IPS-NIHi7 (cell line): Measurements from ENCODE around the gene MCC.

Experiments used
- DNase-seq: peaks from one replicate; pipeline ENCODE4 v3.0.0; 2012; ENCODE audit warnings: mixed read lengths; ENCODE audit errors: extremely low spot score

Gene MCC

DNA sequence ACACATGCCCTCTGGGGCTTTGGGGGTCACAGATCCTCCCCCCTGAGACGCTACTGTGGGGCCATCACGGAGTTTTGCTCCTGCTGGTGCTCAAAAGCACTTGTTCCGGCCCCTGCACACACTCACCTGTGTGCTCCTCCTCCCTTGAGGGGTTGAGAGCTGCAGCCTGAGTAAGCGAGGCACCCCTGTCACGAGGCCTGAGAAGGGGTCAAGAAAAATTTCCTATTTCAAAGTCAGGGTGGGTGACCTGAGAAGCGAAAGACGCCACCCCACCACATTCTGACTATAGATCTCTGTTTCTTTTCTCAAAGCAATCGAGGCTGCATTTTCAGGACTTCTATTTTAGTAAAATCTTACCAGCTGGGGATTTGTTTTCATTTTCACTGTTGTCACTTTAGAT, 373.2 kb downstream of the MCC start:
- no peak for DNase-seq

DNA sequence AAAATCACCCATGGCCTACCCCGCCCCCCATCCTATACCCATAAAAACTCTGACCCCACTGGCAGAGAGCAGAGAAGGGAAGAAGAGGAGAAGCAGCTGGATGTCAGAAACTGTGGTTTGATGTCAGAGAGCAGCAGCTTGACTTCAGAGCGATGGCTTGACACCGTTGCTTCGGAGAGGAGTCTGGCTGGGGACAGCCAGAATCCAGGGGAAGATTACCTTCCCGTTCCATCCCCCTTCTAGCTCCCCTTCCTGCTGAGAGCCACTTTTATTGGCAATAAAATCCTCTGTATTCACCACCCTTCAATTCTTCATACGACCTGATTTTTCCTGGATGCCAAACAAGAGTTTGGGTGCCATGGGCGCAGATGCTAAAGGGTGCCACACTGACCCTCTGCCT, 373.7 kb downstream of the MCC start:
- DNase-seq, result no peak

DNA sequence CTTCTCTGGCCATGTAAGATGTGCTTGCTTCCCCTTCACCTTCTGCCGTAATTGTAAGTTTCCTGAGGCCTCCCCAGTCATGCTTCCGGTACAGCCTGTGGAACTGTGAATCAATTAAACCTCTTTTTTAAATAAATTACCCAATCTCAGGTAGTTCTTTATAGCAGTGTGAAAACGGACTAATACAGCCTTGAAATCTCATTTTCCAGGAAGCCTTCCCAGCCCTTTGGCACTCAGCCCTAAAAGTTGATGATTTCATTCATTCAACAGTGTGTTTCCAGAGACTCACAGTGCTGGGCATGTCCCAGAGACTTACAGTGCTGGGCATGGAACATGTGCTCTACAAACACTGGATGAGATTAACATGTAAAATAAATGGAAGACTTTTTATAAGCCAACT, 375.8 kb downstream of the MCC start:
- no peak for DNase-seq

DNA sequence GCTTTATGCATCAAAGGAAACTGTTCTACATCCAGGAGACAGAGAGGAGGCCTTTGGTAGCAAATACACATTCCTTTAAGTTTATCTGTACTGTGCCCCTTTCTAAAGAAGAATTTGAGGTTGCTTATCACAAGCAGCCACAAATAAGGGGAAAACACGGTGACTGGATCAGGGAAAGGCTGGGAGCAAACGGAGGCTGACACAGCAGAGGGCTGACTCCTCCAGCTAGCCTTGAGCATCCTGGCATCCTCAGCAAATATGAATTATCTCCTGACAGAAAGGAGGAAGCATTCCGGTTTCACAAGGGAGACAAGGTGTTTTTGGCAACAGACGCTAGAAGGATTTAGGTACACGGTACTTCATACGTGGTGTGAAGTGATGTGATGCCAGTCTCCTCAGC, 378.1 kb downstream of the MCC start:
- DNase-seq, result no peak

DNA sequence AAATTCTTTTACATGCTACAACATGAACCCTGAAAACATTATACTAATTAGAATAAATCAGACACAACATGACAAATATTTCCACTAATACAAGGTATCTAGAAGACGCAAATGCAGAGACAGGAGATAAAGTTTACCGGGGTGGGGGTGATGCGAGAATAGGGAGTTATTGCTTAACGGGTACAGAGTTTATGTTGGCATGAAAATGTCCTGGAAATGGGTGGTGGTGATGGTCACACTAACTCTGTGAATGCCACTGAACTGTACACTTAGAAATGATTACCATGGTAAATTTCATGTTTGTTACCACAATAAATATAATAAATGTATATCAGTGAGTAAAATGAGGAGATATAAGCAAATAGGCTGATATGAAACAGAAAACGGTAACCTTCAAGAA, 378.9 kb downstream of the MCC start:
- DNase-seq, result no peak

DNA sequence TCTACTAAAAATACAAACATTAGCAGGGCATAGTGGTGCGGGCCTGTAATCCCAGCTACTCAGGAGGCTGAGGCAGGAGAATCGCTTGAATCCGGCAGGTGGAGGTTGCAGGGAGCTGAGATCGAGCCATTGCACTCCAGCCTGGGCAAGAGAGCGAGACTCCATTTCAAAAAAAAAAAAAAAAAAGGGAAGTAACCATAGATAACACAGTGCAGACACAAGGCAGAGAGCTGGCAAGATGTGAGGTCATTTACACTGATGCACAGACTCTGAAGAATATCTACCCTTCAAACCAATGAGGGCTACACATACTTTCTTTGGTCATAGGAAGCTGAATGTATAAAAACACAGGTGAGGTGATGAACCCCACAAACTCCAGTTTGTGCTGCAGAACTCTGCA, 379.8 kb downstream of the MCC start:
- DNase-seq, result no peak

DNA sequence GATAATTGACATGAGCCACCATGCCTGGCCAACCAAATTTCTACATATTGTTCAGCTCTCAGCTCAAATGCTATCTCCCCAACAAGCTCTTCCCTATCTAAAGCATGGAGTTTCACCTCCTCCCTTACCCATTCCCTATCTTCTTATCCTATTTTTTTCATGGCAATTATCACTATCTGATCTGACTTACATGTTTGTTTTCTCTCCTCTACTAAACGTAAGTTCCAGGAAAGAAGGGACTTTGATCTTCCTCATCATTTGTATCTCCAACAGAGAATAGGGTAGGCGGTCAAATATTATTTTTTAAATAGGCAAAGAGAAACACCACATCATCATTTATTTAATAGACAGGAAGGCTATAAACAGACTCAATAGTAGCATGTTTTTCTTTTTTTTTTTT, 381.4 kb downstream of the MCC start:
- DNase-seq, result no peak

DNA sequence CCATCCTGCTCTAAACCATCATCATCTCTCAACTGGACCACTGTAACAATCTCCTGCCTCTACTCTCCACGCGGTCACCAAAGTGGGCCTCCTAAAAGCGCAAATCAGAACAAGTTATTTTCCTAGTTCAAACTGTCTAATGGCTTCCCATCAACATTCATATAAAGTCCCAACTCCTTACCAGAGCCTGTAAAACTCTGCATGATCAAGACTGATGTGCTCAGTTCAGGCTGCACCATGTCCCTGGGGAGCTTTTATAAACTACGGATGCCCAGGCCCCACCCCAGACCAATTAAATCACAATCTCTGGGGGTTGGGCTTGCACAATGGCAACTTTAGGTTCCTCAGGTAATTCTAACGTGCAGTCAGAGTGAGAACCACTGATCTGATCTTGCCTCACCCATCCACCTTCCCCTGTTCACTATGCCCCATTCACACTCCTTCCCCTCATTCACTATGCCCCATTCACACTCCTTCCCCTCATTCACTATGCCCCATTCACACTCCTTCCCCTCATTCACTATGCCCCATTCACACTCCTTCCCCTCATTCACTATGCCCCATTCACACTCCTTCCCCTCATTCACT, 382.5 kb downstream of the MCC start:
- no peak for DNase-seq

DNA sequence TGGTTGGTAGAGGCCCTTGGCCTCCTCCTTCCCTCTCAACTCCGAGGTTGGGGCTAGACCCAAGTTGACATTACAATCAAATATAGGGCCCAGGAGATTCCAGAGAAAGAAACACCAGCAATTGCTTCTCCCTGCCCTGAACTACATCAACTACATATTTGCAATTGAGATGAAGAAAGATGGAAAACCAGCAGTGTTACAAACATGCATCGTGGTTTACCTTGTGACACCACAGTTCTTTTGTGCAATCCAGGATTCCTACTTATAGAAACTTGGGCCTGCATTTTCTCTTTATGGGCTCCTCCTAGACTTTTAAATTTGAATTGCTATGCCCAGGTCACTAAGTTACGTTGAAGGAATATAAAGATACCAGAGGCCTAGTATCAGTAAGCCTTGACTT, 384.9 kb downstream of the MCC start:
- DNase-seq, result no peak

DNA sequence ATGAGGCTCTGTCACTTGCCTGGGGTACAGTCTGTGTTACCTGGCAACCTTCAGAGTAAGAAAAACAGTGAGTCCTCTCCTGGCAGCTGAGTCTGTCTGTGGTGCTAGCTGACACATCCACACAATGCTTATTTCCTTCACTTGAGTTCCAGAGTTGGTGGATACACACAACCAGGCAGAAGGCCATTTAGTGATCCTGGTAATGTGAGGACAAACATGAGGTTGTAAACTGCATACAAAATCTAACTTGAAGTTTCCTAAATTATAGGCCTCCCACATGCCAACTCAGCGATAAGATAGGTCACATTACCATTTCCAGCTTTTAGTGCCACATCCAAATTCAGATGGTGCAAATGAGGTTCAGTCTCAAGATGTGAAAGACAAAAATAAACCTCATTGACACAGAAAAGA, 386.1 kb downstream of the MCC start:
- no peak for DNase-seq

DNA sequence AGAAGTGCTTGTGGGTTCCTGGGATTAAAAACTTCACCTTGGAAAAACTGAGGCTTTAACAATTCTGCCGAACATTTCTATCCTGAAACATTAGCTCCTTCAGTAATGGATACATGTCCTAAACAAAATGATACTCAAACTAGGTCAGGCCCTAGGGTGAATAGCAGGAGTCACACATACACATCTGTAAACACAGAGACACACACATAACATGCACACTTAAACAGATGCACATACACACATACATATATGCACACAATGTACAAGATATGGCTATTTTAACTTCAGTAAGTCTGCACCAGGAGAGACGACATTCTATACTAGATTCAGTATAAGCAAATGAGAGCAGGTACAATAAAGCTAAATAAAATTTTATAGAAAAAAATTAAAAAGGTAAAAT, 387.3 kb downstream of the MCC start:
- no peak for DNase-seq

DNA sequence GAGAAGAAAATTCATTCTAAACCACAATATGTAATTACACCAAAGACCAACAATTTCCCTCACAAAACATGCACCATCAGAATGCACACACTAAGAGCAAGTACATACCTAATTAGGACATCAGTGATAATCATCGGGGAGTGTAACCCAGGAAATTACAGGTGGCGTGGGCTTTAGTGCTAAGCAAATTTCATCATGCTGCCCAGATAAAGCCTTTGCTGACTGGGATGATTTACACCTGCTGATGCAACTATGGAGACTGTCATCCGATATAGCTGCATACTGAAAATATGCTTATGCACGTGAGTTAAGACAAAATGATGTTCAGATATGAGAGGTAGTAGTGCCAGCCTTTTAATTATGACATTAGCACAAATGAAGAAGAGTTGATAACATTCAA, 388.4 kb downstream of the MCC start:
- DNase-seq, result no peak

DNA sequence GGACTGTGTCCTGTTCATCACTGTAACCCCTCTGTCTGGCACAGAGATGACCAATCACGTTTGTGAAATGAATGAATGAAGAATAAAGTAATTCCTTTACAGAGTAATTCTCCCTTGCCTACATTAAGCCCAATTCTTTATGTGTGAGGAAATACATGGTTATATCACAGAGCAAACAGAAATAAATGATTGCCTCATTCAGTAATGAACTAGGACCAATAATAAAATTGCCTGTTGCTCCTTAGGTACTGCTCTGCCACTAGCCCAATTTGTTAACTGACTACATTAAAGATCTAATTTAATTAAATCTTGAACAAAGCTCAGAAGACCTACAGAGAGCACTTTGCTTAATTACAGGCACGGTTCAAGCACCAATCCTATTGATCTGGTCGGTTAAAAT, 389.9 kb downstream of the MCC start:
- DNase-seq, result no peak

DNA sequence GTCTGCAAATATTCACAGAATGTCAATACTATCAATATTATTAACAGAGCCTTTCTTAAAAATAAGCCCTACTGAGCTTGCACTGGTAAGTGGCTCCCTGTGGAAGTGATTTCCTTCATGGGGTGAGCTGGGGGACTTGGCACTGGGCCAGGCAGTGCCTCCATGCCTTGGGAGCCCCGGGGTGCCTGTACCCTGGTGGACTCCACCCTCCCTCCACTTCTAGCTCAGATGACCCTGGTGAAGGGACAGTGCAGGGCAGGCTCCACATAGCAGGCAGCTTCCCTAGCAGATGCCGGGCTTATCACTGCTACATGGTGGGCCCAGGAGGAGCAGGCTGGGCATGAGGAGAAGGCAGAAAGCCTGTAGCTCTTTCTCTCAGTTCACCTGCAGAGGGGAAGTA, 392.4 kb downstream of the MCC start:
- no peak for DNase-seq

DNA sequence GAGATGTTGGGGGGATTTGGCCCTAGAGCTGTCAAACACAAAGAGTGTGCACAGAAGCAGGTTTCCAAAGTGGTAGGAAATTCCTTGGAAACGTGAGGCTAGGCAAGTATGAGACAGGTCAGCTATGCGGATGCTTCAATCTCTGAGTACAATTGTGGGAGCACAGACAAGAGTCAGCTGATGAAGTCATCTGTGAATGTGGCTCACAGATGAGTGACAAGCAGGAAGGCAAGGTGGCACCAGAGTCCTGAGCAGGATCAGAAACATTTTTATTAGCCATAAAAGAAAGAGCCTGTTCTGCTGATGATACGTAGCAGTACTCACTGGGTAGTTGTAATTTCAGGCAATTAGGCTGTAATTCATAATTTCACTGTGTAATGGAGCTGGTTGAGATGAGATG, 394.7 kb downstream of the MCC start:
- DNase-seq, result no peak

DNA sequence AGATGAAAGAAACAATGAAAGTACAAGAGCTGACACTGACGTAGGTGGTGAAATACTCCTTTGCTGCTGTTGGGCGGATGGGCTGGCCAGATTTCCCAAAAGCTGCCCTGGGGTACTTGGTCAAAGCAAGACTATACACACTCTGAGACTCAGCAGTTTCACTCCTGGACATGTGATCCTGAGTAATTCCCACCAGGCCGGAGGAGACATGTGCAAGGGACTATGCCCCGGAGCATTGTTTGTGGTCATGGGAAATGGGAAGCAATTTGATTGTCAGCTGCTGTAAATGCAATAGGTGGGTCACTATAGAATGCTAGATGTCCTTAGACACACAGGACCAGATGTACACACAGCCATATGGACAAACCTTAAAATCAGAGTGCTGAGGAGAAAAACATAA, 395.6 kb downstream of the MCC start:
- DNase-seq, result no peak

DNA sequence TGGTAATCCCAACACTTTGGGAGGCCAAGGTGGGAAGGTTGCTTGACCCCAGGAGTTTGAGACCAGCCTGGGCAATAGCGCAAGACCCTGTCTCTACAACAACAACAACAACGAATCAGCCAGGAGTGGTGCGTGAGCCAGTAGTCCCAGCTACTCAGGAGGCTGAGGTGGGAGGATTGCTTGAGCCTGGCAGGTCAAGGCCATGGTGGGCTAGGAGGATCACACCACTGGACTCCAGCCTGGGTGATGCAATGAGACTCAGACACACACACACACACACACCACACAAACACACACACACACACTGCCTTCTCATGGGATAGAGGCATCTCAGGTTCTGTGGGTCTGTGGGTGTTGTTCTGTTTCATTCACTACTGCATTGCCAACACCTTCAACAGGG, 396.6 kb downstream of the MCC start:
- DNase-seq, result no peak

DNA sequence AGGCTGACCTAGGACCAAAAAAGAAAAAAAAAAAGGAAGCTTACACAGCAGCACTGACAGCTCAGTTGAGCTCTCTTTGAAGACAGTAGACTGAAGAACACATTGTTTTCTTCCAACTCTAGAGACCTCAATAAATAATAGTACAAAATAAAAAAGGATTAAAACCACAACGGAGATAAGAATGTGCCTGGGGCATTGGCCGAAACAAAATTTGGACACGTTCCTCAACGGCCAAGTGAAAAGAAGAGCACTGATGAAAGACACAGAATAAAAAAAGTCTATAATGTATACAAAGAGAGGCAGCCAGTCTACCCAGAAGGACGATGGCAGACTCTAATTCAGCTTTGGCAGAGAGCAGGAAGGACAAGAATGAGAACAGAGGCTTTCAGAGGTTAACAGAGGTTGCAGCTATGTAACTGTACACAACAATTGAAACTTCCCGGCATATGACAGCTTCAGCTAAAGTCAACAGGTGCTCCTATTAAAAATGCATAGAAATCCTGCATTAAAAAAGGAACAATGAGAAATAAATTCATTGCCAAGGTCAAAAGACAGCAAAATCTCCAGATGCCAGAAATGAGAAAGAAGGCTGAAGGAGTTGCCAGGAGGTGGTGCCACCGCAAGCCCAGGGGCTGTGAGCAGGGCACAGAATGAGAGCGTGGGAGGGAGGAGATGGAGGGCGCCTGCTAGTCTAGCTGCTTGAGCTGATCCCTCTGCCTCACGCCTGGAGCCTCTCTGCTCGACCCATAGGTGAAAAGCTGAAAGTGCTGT, 397.7 kb downstream of the MCC start:
- no peak for DNase-seq

DNA sequence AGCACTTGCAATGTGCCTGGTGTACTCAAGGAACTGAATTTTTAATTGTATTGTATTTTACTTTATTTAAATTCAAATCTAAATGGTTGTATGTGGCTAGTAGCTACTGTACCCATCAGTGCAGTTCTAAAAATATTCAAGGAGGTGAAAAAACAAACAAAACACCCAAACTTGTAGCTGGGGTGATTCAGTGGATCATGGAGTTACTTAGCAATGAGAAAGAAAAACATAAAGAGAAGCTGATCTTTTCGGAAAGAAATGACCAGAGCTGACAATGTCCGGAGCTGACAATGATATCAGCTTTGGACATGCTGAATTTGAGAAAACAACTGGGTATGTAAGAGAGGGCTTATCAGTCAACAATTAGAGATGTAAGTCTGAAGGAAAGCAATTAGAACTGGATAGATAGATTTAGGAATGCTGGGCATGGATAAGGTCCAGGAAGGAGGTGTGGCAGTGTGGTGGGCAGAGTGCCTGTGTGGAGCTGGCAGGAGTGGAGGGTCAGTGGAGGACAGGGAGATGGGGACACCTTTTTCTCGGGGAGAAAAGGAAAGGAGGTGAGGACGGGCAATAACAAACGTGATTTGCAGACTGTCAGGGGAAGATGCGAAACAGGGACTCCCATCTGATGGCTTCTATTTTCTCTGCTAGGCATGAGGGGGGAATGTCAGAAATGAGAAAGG, 398.5 kb downstream of the MCC start:
- DNase-seq, result no peak

DNA sequence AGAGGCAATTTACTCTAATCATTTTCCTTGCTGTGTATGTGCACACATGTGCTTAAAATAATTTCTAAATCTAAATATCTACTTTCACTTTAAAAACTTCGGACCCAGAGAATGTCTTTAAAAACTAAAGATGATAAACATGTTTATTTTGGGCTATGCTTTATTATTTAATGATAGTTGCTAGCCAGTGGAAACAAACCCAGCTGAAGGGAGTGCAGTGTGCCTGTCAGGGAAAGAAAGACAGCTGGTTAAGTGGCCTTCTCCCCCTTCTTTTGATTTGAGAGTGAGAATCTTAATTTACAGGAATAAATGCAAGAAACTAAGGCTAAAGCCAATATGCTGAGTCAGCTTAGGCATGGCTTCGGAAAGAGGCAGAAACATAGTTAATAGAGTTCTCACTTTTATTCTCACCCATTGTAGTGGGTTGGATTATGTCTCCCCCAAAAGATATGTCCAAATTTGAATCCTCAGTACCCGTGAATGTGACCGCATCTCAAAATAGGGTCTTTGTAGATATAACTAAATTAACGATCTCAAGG, 400.2 kb downstream of the MCC start:
- DNase-seq, result no peak

DNA sequence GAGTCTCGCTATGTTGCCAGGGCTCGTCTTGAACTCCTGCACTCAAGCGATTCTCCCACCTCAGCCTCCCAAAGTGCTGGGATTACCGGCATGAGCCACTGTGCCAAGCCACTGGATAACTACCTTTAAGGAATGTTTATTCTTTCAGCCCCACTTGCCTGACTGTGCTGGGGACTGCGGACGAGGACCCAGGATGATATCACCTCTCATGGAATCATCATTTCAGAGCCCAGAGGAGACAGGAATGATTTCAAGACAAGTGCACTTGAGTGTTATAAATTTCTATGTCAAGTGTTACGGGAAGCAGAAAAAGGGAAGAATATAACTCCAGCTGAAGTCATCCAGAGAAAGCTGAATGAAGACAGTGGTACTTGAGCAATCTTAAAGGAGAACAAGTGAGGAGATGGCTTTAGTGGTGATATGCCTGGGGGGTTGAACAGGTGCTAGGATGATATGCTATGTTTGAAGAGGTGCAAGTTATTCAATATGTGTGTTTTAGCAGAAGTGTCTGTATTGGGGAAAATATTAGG, 402.3 kb downstream of the MCC start:
- no peak for DNase-seq

DNA sequence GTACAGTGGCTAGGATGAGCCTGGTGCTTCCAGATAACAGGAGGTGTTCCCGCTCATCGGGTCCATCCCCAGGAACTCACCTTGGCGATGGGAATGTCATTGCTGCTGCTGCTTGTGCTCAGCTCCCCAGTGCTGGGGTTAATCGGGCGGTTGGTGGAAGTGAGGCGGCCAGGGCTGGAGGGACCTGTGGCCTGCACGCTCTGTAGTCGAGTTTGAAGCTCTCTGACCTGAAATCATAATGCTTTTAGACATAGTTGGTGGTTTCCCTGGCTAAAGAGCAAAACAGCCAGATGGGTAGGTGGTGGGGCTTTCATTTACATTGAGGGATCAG, 403.2 kb downstream of the MCC start:
- no peak for DNase-seq
